Liver (tissue), 3 donors: ENCODE measurements around the gene DRD4.

Source experiments
- FOXA2 ChIP-seq: IDR thresholded peaks from 2 replicates; pipeline ENCODE4 v1.6.1; 2016; ENCODE audit warnings: antibody characterized with exemption
- GABPA ChIP-seq, 2 donors: IDR thresholded peaks in 1 of 2; conservative IDR thresholded peaks in 1 of 2; 2 replicates each; pipeline ENCODE4 v1.6.1; 2016; ENCODE audit warnings: antibody characterized with exemption in 2 of 2, mild to moderate bottlenecking in 1 of 2, moderate library complexity in 1 of 2
- JUND ChIP-seq, 2 donors: IDR thresholded peaks; 2 replicates each; pipeline ENCODE4 v1.6.1; 2016; ENCODE audit warnings: antibody characterized with exemption in 2 of 2
- NR2F2 ChIP-seq: IDR thresholded peaks from 2 replicates; pipeline ENCODE4 v1.6.1; 2016; ENCODE audit warnings: antibody characterized with exemption
- RAD21 ChIP-seq, 2 donors: IDR thresholded peaks; 2 replicates each; pipeline ENCODE4 v1.6.1; 2016; ENCODE audit warnings: antibody characterized with exemption in 2 of 2, mild to moderate bottlenecking in 2 of 2
- RXRA ChIP-seq, 2 donors: IDR thresholded peaks; 2 replicates each; pipeline ENCODE4 v1.6.1; 2017 to 2018; ENCODE audit warnings: antibody characterized with exemption in 2 of 2, mild to moderate bottlenecking in 1 of 2
- SP1 ChIP-seq: IDR thresholded peaks from 2 replicates; pipeline ENCODE4 v1.6.1; 2018; ENCODE audit warnings: antibody characterized with exemption, mild to moderate bottlenecking
- TAF1 ChIP-seq: conservative IDR thresholded peaks from 2 replicates; pipeline ENCODE4 v1.6.1; 2016; ENCODE audit warnings: antibody characterized with exemption, mild to moderate bottlenecking
- YY1 ChIP-seq: IDR thresholded peaks from 2 replicates; pipeline ENCODE4 v1.6.1; 2016; ENCODE audit warnings: antibody characterized with exemption, mild to moderate bottlenecking
- TF ChIP-seq, protein P1 (sequence below): IDR thresholded peaks from 2 replicates; pipeline ENCODE4 v1.6.1; 2016; ENCODE audit warnings: antibody characterized with exemption
- TF ChIP-seq, protein P2 (sequence below): fragments of 150-350 bp; IDR thresholded peaks from 2 replicates; pipeline ENCODE4 v1.5.1; 2017; ENCODE audit warnings: improper control_type of control experiment, low read depth, low read length; ENCODE audit not compliant: missing input control
- TF ChIP-seq, protein P3 (sequence below): IDR thresholded peaks from 2 replicates; pipeline ENCODE4 v1.6.1; 2016; ENCODE audit warnings: antibody characterized with exemption
- TF ChIP-seq, protein P4 (sequence below): IDR thresholded peaks from 2 replicates; pipeline ENCODE4 v1.6.1; 2016; ENCODE audit warnings: antibody characterized with exemption, mild to moderate bottlenecking
- TF ChIP-seq, protein P5 (sequence below): IDR thresholded peaks from 2 replicates; pipeline ENCODE4 v1.6.1; 2016; ENCODE audit warnings: antibody characterized with exemption
- donor health status: healthy.
- donor health status: healthy.

DNA sequence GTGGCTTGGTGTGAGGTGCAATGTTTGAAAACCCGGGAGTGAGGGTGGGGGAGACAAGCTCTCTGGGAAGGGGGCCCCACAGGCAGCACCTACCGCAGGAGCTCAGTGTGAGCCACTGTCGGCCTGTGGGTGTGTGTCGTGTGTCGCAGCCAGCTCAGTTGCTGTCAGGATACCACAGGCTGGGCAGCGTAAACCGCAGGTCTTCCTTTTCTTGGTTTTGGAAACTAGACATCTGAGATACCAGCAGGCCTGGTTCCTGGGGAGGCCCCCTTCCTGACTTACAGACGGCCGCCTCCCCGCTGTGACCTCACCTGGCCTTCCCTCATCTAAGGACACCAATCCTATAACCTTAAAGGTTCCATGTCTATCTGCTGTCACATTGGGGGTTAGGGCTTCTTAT is 40.7 kb upstream of the DRD4 start:
- TF ChIP-seq TAF1, result no peak
- TF ChIP-seq, protein P1, sequence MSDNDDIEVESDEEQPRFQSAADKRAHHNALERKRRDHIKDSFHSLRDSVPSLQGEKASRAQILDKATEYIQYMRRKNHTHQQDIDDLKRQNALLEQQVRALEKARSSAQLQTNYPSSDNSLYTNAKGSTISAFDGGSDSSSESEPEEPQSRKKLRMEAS, result no peak
- TF ChIP-seq, protein P2, sequence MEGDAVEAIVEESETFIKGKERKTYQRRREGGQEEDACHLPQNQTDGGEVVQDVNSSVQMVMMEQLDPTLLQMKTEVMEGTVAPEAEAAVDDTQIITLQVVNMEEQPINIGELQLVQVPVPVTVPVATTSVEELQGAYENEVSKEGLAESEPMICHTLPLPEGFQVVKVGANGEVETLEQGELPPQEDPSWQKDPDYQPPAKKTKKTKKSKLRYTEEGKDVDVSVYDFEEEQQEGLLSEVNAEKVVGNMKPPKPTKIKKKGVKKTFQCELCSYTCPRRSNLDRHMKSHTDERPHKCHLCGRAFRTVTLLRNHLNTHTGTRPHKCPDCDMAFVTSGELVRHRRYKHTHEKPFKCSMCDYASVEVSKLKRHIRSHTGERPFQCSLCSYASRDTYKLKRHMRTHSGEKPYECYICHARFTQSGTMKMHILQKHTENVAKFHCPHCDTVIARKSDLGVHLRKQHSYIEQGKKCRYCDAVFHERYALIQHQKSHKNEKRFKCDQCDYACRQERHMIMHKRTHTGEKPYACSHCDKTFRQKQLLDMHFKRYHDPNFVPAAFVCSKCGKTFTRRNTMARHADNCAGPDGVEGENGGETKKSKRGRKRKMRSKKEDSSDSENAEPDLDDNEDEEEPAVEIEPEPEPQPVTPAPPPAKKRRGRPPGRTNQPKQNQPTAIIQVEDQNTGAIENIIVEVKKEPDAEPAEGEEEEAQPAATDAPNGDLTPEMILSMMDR, result no peak
- no peak for TF ChIP-seq RAD21 (IDR thresholded peaks at IDR 0.05)
- TF ChIP-seq SP1, result no peak
- TF ChIP-seq GABPA (IDR thresholded peaks at IDR 0.05 in 1 of 2, conservative IDR thresholded peaks at IDR 0.05 in 1 of 2), result no peak
- TF ChIP-seq, protein P3, sequence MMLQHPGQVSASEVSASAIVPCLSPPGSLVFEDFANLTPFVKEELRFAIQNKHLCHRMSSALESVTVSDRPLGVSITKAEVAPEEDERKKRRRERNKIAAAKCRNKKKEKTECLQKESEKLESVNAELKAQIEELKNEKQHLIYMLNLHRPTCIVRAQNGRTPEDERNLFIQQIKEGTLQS, result no peak
- TF ChIP-seq RXRA (IDR thresholded peaks at IDR 0.05), result no peak
- TF ChIP-seq, protein P4, sequence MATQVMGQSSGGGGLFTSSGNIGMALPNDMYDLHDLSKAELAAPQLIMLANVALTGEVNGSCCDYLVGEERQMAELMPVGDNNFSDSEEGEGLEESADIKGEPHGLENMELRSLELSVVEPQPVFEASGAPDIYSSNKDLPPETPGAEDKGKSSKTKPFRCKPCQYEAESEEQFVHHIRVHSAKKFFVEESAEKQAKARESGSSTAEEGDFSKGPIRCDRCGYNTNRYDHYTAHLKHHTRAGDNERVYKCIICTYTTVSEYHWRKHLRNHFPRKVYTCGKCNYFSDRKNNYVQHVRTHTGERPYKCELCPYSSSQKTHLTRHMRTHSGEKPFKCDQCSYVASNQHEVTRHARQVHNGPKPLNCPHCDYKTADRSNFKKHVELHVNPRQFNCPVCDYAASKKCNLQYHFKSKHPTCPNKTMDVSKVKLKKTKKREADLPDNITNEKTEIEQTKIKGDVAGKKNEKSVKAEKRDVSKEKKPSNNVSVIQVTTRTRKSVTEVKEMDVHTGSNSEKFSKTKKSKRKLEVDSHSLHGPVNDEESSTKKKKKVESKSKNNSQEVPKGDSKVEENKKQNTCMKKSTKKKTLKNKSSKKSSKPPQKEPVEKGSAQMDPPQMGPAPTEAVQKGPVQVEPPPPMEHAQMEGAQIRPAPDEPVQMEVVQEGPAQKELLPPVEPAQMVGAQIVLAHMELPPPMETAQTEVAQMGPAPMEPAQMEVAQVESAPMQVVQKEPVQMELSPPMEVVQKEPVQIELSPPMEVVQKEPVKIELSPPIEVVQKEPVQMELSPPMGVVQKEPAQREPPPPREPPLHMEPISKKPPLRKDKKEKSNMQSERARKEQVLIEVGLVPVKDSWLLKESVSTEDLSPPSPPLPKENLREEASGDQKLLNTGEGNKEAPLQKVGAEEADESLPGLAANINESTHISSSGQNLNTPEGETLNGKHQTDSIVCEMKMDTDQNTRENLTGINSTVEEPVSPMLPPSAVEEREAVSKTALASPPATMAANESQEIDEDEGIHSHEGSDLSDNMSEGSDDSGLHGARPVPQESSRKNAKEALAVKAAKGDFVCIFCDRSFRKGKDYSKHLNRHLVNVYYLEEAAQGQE, result no peak
- no peak for TF ChIP-seq NR2F2
- no peak for TF ChIP-seq YY1
- no peak for TF ChIP-seq JUND (IDR thresholded peaks at IDR 0.05)
- TF ChIP-seq, protein P5, sequence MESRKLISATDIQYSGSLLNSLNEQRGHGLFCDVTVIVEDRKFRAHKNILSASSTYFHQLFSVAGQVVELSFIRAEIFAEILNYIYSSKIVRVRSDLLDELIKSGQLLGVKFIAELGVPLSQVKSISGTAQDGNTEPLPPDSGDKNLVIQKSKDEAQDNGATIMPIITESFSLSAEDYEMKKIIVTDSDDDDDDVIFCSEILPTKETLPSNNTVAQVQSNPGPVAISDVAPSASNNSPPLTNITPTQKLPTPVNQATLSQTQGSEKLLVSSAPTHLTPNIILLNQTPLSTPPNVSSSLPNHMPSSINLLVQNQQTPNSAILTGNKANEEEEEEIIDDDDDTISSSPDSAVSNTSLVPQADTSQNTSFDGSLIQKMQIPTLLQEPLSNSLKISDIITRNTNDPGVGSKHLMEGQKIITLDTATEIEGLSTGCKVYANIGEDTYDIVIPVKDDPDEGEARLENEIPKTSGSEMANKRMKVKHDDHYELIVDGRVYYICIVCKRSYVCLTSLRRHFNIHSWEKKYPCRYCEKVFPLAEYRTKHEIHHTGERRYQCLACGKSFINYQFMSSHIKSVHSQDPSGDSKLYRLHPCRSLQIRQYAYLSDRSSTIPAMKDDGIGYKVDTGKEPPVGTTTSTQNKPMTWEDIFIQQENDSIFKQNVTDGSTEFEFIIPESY, result no peak
- no peak for TF ChIP-seq FOXA2
